Endodermal cell (in vitro differentiated cells): ENCODE data around the gene LPGAT1. TPM values are rescaled to one million over a fixed set of nuclear protein-coding genes. Genes with fewer than 3 reads are reported as not detected.

Experiments
- DNase-seq: peaks from one replicate; pipeline ENCODE4 v3.0.0-alpha.2; 2017
- H3K27ac ChIP-seq: 2 replicates; pipeline ENCODE4 v1.5.1; 2013; ENCODE audit warnings: mild to moderate bottlenecking, low read depth, low read length, moderate library complexity
- H3K27me3 ChIP-seq: 2 replicates; pipeline ENCODE4 v1.6.1; 2013; ENCODE audit warnings: mild to moderate bottlenecking, low read length, moderate library complexity; ENCODE audit not compliant: insufficient read depth, control insufficient read depth, poor library complexity, severe bottlenecking
- H3K36me3 ChIP-seq: 2 replicates; pipeline ENCODE4 v1.7.0; 2013; ENCODE audit warnings: mild to moderate bottlenecking, low read length, moderate library complexity; ENCODE audit not compliant: control insufficient read depth, insufficient read depth
- H3K4me1 ChIP-seq: one replicate; pipeline ENCODE4 v1.7.0; 2013; ENCODE audit warnings: low read length; ENCODE audit not compliant: control insufficient read depth, insufficient read depth
- H3K4me3 ChIP-seq: 2 replicates; pipeline ENCODE4 v1.5.1; 2013; ENCODE audit warnings: mild to moderate bottlenecking, low read length, moderate library complexity
- H3K9ac ChIP-seq: 2 replicates; pipeline ENCODE4 v1.6.1; 2013; ENCODE audit warnings: mild to moderate bottlenecking, low read length, moderate library complexity; ENCODE audit not compliant: poor library complexity, severe bottlenecking; ENCODE audit errors: extremely low read depth
- H3K9me3 ChIP-seq: 2 replicates; pipeline ENCODE4 v1.6.1; 2013; ENCODE audit warnings: mild to moderate bottlenecking, low read length, moderate library complexity; ENCODE audit not compliant: control insufficient read depth
- H3K27ac Mint-ChIP-seq: 2 replicates; pipeline ENCODE4 v1.8.0; 2020; ENCODE audit warnings: mixed read lengths
- H3K27me3 Mint-ChIP-seq: 2 replicates; pipeline ENCODE4 v1.8.0; 2021; ENCODE audit warnings: mild to moderate bottlenecking, mixed read lengths; ENCODE audit not compliant: insufficient read depth
- H3K36me3 Mint-ChIP-seq: 2 replicates; pipeline ENCODE4 v1.8.0; 2020; ENCODE audit warnings: low read depth, mixed read lengths
- H3K4me1 Mint-ChIP-seq: 2 replicates; pipeline ENCODE4 v1.8.0; 2020; ENCODE audit warnings: mixed read lengths
- H3K4me3 Mint-ChIP-seq: 2 replicates; pipeline ENCODE4 v1.8.0; 2020; ENCODE audit warnings: mild to moderate bottlenecking, moderate library complexity, mixed read lengths
- H3K9me3 Mint-ChIP-seq: 2 replicates; pipeline ENCODE4 v1.8.0; 2020; ENCODE audit warnings: mild to moderate bottlenecking, mixed read lengths
- WGBS, 2 experiments: methylation state at CpG; one replicate each; pipeline versions ENCODE4 v1.1.5 to v1.1.7; 2013; ENCODE audit warnings: missing lambda C conversion rate in 2 of 2, mixed read lengths in 1 of 2; ENCODE audit not compliant: insufficient coverage in 1 of 2, insufficient read length in 1 of 2; 5-methylcytosine and 5-hydroxymethylcytosine counted together
- total RNA-seq, 2 donors: library from RNA; stranded (reverse); fragmentation: NEBNext Ultra II Directional in 1 of 2; extraction: Animal tissue kit (Norgen Biotek cat#: 25700) in 1 of 2; gene quantifications; 2 replicates in 1 of 2; 3 replicates in 1 of 2; pipeline ENCODE4 v1.2.1, GENCODE V29; 2021
- TF ChIP-seq, protein P1 (sequence below): fragments of 200-600 bp; sonication (generic); conservative IDR thresholded peaks from 2 replicates; pipeline ENCODE4 v1.5.0; 2021; ENCODE audit warnings: antibody characterized with exemption, mild to moderate bottlenecking

LPGAT1 gene
- total RNA-seq, 2 donors from 2014 or later: 57.0 to 66.9 TPM

- Histone ChIP-seq H3K4me1 (no peaks in the 10 kb centered on the region), H3K27ac (no peak overlapping the region), H3K4me3 (no peak overlapping the region), H3K27me3 (peaks cover 9% of the 10 kb centered on the region), H3K9me3 (no peaks in the 10 kb centered on the region), H3K9ac (no peak overlapping the region), H3K36me3 (no peaks in the 10 kb centered on the region)
- H3K9me3 Mint-ChIP-seq: no peaks in the 10 kb centered on the region
- DNase-seq: no peak
- TF ChIP-seq, protein P1, sequence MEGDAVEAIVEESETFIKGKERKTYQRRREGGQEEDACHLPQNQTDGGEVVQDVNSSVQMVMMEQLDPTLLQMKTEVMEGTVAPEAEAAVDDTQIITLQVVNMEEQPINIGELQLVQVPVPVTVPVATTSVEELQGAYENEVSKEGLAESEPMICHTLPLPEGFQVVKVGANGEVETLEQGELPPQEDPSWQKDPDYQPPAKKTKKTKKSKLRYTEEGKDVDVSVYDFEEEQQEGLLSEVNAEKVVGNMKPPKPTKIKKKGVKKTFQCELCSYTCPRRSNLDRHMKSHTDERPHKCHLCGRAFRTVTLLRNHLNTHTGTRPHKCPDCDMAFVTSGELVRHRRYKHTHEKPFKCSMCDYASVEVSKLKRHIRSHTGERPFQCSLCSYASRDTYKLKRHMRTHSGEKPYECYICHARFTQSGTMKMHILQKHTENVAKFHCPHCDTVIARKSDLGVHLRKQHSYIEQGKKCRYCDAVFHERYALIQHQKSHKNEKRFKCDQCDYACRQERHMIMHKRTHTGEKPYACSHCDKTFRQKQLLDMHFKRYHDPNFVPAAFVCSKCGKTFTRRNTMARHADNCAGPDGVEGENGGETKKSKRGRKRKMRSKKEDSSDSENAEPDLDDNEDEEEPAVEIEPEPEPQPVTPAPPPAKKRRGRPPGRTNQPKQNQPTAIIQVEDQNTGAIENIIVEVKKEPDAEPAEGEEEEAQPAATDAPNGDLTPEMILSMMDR: no peak
- peaks cover 10% of the 10 kb centered on the region for H3K27me3 Mint-ChIP-seq
- WGBS, 2 experiments: 100% methylated on average over 1 of the region's 1 CpG; no CpG with 5 or more reads in 1 of the 2 experiments
- peaks cover 10% of the 10 kb centered on the region for H3K4me1 Mint-ChIP-seq
- no peak overlapping the region for H3K4me3 Mint-ChIP-seq
- H3K36me3 Mint-ChIP-seq: no peaks in the 10 kb centered on the region
- no peak overlapping the region for H3K27ac Mint-ChIP-seq
Observed at GRCh38 chr1:211839106-211839505, 8.5 kb upstream of the LPGAT1 start.

DNA sequence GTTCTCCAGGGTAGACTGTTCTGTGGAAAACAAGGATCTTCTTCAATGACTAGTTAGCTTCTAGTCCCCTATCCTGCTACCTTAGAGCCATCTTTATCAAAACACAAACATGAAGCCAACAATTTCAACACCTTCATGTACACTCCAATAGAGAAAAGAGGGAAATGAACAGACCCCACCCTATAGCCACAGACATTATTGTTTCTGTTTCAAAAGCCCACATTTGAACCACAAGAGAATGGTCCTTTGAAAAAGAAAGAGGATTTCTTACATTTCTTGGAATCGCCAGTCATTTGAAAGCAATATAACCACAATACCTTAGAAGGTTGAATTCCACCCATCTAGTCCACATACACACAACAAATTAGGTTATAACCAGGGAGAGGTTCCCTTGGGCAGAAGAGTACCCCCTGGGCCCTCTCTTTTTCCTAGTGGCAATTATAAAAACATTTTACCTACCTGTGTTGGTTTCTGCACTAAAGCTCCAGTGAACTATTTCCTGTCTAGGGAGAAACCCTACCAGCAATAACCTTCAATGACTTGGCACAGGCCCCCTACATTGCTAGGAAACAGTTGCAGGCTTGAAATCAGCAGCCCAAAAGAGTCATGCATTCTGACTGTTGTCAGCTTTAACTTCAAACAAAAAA, 2.7 kb upstream of the LPGAT1 start:
- Histone ChIP-seq H3K27me3 (no peaks in the 10 kb centered on the region), H3K4me1 (peaks cover 15% of the 10 kb centered on the region), H3K27ac (no peak overlapping the region), H3K4me3 (no peak overlapping the region), H3K9me3 (no peaks in the 10 kb centered on the region), H3K9ac (no peak overlapping the region), H3K36me3 (peaks cover 5% of the 10 kb centered on the region)
- no peak for DNase-seq
- 100% methylated on average over 1 of the region's 1 CpG for whole genome bisulfite sequencing, 2 experiments
- Mint-ChIP-seq H3K27ac (no peak overlapping the region), H3K9me3 (no peaks in the 10 kb centered on the region), H3K4me3 (no peak overlapping the region), H3K36me3 (peaks cover 5% of the 10 kb centered on the region), H3K4me1 (peaks cover 30% of the 10 kb centered on the region), H3K27me3 (peaks cover 6% of the 10 kb centered on the region)
- TF ChIP-seq, protein P1: no peak

DNA sequence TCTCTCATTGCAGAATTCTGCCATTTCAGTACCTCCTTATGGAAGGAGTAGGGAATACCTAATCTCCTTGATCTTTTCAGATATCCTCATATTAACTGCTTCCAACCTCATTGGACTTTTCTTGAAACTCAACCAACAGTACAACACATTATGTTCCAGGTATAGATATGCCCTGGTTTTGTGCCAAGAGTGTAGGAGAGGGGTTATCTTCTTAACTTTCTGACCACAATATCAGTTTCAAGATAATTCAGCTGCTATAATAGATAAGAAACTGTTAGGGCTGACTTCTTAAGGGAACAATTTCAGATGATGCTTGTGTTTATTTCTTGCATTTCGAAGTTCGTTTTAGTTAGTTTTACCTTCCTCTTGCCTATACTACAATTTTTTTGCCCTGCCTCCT, 2.1 kb upstream of the LPGAT1 start:
- H3K36me3 ChIP-seq: peaks cover 10% of the 10 kb centered on the region
- Mint-ChIP-seq H3K4me1 (peaks cover 35% of the 10 kb centered on the region), H3K27ac (no peak overlapping the region), H3K27me3 (peaks cover 6% of the 10 kb centered on the region), H3K36me3 (peaks cover 8% of the 10 kb centered on the region), H3K9me3 (no peaks in the 10 kb centered on the region), H3K4me3 (no peak overlapping the region)
- no peak overlapping the region for H3K9ac ChIP-seq
- H3K9me3 ChIP-seq: no peaks in the 10 kb centered on the region
- TF ChIP-seq, protein P1: no peak
- 88 to 90% methylated on average over 2 of the region's 2 CpGs for WGBS, 2 experiments
- H3K4me3 ChIP-seq: no peak overlapping the region
- no peaks in the 10 kb centered on the region for H3K27me3 ChIP-seq
- peaks cover 15% of the 10 kb centered on the region for H3K4me1 ChIP-seq
- DNase-seq: no peak
- no peak overlapping the region for H3K27ac ChIP-seq
